AG08395 (cell line): ENCODE results near the gene ST3GAL2.
"Not testable (repeated sequence)": the region's sequence is repeated elsewhere in the genome, so short reads cannot be mapped to it uniquely, and the experiment has no call there.

ENCODE experiments used
- DNase-seq: peaks from one replicate; pipeline ENCODE4 v3.0.0; 2012; ENCODE audit warnings: mixed read lengths, low spot score

Gene ST3GAL2

DNA sequence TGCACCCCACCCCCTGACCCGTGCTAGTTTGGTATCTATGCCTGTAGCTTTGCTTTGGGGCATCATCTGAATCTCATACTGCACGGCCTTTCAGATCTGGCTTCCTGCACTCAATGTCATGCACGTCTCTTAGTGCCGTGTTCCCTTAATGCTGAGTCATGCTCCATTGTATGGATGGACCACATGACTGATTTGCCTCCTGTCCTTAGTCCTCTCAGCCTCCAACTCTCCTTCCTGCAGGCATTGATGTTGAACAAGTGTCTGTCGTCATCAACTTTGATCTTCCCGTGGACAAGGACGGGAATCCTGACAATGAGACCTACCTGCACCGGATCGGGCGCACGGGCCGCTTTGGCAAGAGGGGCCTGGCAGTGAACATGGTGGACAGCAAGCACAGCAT, 106.2 kb downstream of the ST3GAL2 start:
- not testable (repeated sequence) for DNase-seq

DNA sequence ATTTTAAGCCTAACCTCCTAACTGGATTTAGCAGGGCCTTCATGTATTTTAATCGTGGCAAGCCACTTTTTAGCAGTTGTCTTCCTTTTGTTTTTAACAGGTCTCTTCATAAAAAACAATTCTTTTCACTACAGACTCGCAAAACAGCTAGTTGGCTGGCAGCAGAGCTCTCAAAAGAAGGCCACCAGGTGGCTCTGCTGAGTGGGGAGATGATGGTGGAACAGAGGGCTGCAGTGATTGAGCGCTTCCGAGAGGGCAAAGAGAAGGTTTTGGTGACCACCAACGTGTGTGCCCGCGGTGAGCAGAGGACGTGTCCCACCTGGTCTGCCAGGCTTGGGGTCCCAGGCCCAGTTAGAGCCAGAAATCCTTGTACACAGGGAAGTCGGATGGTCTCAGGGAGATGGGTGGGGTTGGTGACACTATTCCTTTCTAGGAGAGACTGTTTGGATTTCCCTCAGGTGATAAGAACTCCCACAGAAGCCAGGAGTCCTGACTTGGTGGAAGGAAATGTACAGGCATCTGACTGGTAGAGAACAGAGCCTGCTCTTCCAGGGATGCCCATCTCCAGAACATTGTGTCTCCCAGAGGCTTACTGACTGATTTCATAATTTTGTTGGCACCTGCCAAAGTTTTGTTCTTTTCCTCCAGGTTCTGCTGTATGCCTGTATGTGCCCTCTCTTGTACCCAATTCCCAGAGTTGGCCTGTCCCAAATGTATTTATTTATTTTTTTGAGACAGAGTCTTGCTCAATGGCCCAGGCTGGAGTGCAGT, 107.1 kb downstream of the ST3GAL2 start:
- DNase-seq: no peak

DNA sequence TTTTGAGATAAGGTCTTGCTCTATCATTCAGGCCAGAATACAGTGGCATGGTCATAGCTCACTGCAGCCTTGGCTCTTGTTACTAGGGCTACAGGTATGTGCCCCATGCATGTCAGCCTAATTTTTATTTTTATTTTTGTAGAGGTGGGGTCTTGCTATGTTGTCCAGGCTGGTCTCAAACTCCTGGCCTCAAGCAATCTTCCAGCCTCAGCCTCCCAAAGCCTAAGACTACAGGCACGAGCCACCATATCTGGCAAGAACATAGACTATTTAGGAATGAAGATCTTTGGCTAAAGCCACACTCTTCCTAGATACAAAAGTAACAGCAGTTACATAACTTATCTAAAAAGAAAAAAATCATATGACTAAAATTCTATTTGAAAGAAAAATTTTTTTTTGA, 107.8 kb downstream of the ST3GAL2 start:
- DNase-seq: no peak
